ENCODE results near the gene SGSH.

Gene SGSH

DNA sequence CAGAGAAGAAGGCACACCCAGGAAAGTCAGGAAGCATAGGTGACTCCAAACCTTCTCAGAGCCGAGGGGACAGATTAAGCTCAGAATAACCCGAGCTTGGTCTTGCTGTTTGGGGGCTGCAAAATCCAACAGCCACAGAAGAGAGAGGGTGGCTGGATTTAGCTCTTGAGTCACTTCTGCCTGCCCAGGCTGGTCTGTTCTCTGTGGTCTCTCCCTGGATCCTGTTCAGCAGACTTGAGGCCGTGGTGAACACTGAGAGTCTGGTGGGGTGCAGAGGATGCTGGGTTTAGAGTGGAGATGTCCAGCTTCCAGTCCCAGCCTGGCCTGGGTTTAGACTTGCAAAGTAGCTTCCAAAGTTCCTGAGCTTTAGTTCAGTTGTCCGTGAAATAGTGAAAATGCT lies 8.9 kb upstream of the SGSH start:
- Histone ChIP-seq H3K79me2 (ENCODE audit: insufficient read depth, low read length) (no peaks in the 10 kb centered on the region), H3K27me3 (ENCODE audit: insufficient read depth, low read length, poor library complexity, severe bottlenecking) (no peaks in the 10 kb centered on the region), H2AFZ (ENCODE audit: low read length) (no peak overlapping the region), H4K20me1 (ENCODE audit: insufficient read depth, low read length, poor library complexity, severe bottlenecking) (no peaks in the 10 kb centered on the region), H3K9ac (ENCODE audit: low read depth, low read length, poor library complexity, severe bottlenecking) (no peak overlapping the region), H3K36me3 (ENCODE audit: insufficient read depth, low read length) (no peaks in the 10 kb centered on the region), H3K4me3 (ENCODE audit: low read length, poor library complexity, severe bottlenecking) (no peak overlapping the region), H3F3A (ENCODE audit: low read depth) (no peaks in the 10 kb centered on the region), H3K9me3 (ENCODE audit: insufficient read depth, low read depth, low read length) (peaks cover 6% of the 10 kb centered on the region; the same call in 1 of the 2 replicates), H3K4me1 (ENCODE audit: insufficient read depth, low read length, poor library complexity, severe bottlenecking) (no peaks in the 10 kb centered on the region), H3K9me2 (replicated peaks; ENCODE audit: low read depth, low read length) (no peaks in the 10 kb centered on the region), H3K4me2 (ENCODE audit: low read depth, low read length, poor library complexity, severe bottlenecking) (no peak overlapping the region)
- no peak for TF ChIP-seq EZH2phosphoT487 (IDR thresholded peaks at IDR 0.05; ENCODE audit: borderline replicate concordance)
- TF ChIP-seq, protein P1, sequence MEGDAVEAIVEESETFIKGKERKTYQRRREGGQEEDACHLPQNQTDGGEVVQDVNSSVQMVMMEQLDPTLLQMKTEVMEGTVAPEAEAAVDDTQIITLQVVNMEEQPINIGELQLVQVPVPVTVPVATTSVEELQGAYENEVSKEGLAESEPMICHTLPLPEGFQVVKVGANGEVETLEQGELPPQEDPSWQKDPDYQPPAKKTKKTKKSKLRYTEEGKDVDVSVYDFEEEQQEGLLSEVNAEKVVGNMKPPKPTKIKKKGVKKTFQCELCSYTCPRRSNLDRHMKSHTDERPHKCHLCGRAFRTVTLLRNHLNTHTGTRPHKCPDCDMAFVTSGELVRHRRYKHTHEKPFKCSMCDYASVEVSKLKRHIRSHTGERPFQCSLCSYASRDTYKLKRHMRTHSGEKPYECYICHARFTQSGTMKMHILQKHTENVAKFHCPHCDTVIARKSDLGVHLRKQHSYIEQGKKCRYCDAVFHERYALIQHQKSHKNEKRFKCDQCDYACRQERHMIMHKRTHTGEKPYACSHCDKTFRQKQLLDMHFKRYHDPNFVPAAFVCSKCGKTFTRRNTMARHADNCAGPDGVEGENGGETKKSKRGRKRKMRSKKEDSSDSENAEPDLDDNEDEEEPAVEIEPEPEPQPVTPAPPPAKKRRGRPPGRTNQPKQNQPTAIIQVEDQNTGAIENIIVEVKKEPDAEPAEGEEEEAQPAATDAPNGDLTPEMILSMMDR (conservative IDR thresholded peaks at IDR 0.05; ENCODE audit: low read length): no peak

DNA sequence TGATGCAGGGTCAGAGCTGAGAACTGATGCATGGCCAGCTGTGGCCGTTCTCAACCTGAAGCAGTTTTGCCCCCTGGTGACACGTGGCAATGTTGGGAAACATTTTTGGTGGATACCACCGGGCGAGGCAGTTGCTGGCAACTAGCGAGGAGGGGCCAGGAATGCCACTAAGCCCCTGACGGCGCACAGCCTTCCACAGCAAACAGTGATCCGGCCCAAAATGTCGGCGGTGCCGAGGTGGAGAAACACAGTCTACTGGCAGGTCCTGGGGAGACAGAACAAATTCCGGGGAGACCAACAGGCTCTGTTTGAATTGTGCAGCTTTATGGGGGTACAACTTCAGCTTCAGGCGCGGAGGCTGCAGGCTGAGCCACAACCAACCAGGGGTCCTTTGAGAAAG lies 8.3 kb upstream of the SGSH start:
- no peak overlapping the region for H3K9ac ChIP-seq (ENCODE audit: low read depth, low read length, poor library complexity, severe bottlenecking)
- no peaks in the 10 kb centered on the region for H4K20me1 ChIP-seq (ENCODE audit: insufficient read depth, low read length, poor library complexity, severe bottlenecking)
- no peak overlapping the region for H3K4me2 ChIP-seq (ENCODE audit: low read depth, low read length, poor library complexity, severe bottlenecking)
- TF ChIP-seq EZH2phosphoT487 (IDR thresholded peaks at IDR 0.05; ENCODE audit: borderline replicate concordance): no peak
- TF ChIP-seq, protein P1 (conservative IDR thresholded peaks at IDR 0.05; ENCODE audit: low read length): no peak
- H3K9me2 ChIP-seq (replicated peaks; ENCODE audit: low read depth, low read length): no peaks in the 10 kb centered on the region
- no peaks in the 10 kb centered on the region for H3K79me2 ChIP-seq (ENCODE audit: insufficient read depth, low read length)
- no peak overlapping the region for H3K4me3 ChIP-seq (ENCODE audit: low read length, poor library complexity, severe bottlenecking)
- H3K36me3 ChIP-seq (ENCODE audit: insufficient read depth, low read length): no peaks in the 10 kb centered on the region
- no peaks in the 10 kb centered on the region for H3K4me1 ChIP-seq (ENCODE audit: insufficient read depth, low read length, poor library complexity, severe bottlenecking)
- H2AFZ ChIP-seq (ENCODE audit: low read length): no peak overlapping the region
- H3K27me3 ChIP-seq (ENCODE audit: insufficient read depth, low read length, poor library complexity, severe bottlenecking): no peaks in the 10 kb centered on the region
- peaks cover 6% of the 10 kb centered on the region; the same call in 1 of the 2 replicates for H3K9me3 ChIP-seq (ENCODE audit: insufficient read depth, low read depth, low read length)
- H3F3A ChIP-seq (ENCODE audit: low read depth): no peaks in the 10 kb centered on the region

DNA sequence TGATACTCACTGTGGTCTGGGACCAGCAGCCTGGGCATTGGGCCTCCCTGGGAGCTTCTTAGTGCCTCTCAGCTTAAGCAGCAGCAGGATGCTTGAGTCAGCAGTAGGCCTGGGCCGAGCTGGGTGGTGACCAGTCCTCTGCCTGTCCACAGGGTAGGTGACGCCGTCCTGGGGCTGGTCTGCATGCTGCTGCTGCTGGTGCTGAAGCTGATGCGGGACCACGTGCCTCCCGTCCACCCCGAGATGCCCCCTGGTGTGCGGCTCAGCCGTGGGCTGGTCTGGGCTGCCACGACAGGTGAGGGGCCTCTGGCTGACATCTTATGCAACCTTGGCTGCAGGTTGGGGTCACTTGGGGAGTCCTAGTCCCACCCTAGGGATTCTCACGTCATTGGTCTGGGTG lies 7.5 kb upstream of the SGSH start:
- Histone ChIP-seq H3K27me3 (ENCODE audit: insufficient read depth, low read length, poor library complexity, severe bottlenecking) (no peaks in the 10 kb centered on the region), H3K9me3 (ENCODE audit: insufficient read depth, low read depth, low read length) (peaks cover 4% of the 10 kb centered on the region; the same call in 1 of the 2 replicates), H2AFZ (ENCODE audit: low read length) (no peak overlapping the region), H3K36me3 (ENCODE audit: insufficient read depth, low read length) (no peaks in the 10 kb centered on the region), H3K79me2 (ENCODE audit: insufficient read depth, low read length) (no peaks in the 10 kb centered on the region), H3K4me2 (ENCODE audit: low read depth, low read length, poor library complexity, severe bottlenecking) (no peak overlapping the region), H3K9ac (ENCODE audit: low read depth, low read length, poor library complexity, severe bottlenecking) (no peak overlapping the region), H4K20me1 (ENCODE audit: insufficient read depth, low read length, poor library complexity, severe bottlenecking) (no peaks in the 10 kb centered on the region), H3K9me2 (replicated peaks; ENCODE audit: low read depth, low read length) (no peaks in the 10 kb centered on the region), H3K4me3 (ENCODE audit: low read length, poor library complexity, severe bottlenecking) (no peak overlapping the region), H3K4me1 (ENCODE audit: insufficient read depth, low read length, poor library complexity, severe bottlenecking) (no peaks in the 10 kb centered on the region), H3F3A (ENCODE audit: low read depth) (no peaks in the 10 kb centered on the region)
- no peak for TF ChIP-seq EZH2phosphoT487 (IDR thresholded peaks at IDR 0.05; ENCODE audit: borderline replicate concordance)
- TF ChIP-seq, protein P1 (conservative IDR thresholded peaks at IDR 0.05; ENCODE audit: low read length): no peak
